Mesenchymal stem cell (in vitro differentiated cells and primary cell): ENCODE measurements around the gene ARID3B.

Source experiments
- DNase-seq: peaks from one replicate; pipeline ENCODE4 v3.0.0-alpha.2; 2013
- H2AFZ ChIP-seq: one replicate; pipeline ENCODE4 v1.6.1; 2013; ENCODE audit warnings: low read depth, mild to moderate bottlenecking, control low read depth, inconsistent platforms, low read length, moderate library complexity
- H2AK5ac ChIP-seq: 2 replicates; pipeline ENCODE4 v1.6.1; 2013; ENCODE audit warnings: low read length, moderate library complexity, mild to moderate bottlenecking, inconsistent platforms; ENCODE audit not compliant: severe bottlenecking
- H2BK120ac ChIP-seq: one replicate; pipeline ENCODE4 v1.6.1; 2013; ENCODE audit warnings: low read depth, mild to moderate bottlenecking, inconsistent platforms, low read length, moderate library complexity
- H2BK12ac ChIP-seq, 2 experiments: one replicate each; pipeline ENCODE4 v1.6.1; 2013; ENCODE audit warnings: inconsistent platforms in 2 of 2, low read length in 2 of 2, mild to moderate bottlenecking in 2 of 2, moderate library complexity in 2 of 2, control low read depth in 1 of 2
- H2BK15ac ChIP-seq: one replicate; pipeline ENCODE4 v1.6.1; 2013; ENCODE audit warnings: mild to moderate bottlenecking, low read depth, inconsistent platforms; ENCODE audit not compliant: poor library complexity, severe bottlenecking
- H2BK5ac ChIP-seq: 2 replicates; pipeline ENCODE4 v1.6.1; 2013; ENCODE audit warnings: low read depth, mild to moderate bottlenecking, low read length, control low read depth, inconsistent platforms; ENCODE audit not compliant: poor library complexity, severe bottlenecking
- H3K14ac ChIP-seq, 2 experiments: one replicate each; pipeline ENCODE4 v1.6.1; 2013; ENCODE audit warnings: inconsistent platforms in 2 of 2, low read length in 2 of 2, control low read depth in 1 of 2, mild to moderate bottlenecking in 1 of 2, moderate library complexity in 1 of 2
- H3K18ac ChIP-seq, 2 experiments: one replicate each; pipeline ENCODE4 v1.6.1; 2013; ENCODE audit warnings: inconsistent platforms in 2 of 2, low read length in 2 of 2, control low read depth in 1 of 2, low read depth in 1 of 2, mild to moderate bottlenecking in 1 of 2
- H3K23ac ChIP-seq, 2 experiments: one replicate each; pipeline ENCODE4 v1.6.1; 2013; ENCODE audit warnings: inconsistent platforms in 2 of 2, low read length in 2 of 2, mild to moderate bottlenecking in 2 of 2, moderate library complexity in 2 of 2, control low read depth in 1 of 2
- H3K27ac ChIP-seq: 2 replicates; pipeline ENCODE4 v1.5.1; 2013; ENCODE audit warnings: mild to moderate bottlenecking, moderate library complexity, low read length, control low read depth, inconsistent platforms; ENCODE audit not compliant: poor library complexity, severe bottlenecking
- H3K27me3 ChIP-seq, 2 experiments: 2 replicates each; pipeline versions ENCODE4 v1.6.1 to v1.7.0; 2013; ENCODE audit warnings: low read length in 2 of 2, mild to moderate bottlenecking in 2 of 2, moderate library complexity in 2 of 2, control low read depth in 1 of 2, inconsistent platforms in 1 of 2; ENCODE audit not compliant: control insufficient read depth in 1 of 2, insufficient read depth in 1 of 2
- H3K36me3 ChIP-seq, 2 experiments: 2 replicates each; pipeline versions ENCODE4 v1.6.1 to v1.7.0; 2013; ENCODE audit warnings: low read length in 2 of 2, control low read depth in 1 of 2, inconsistent platforms in 1 of 2, low read depth in 1 of 2, mild to moderate bottlenecking in 1 of 2; ENCODE audit not compliant: insufficient read depth in 2 of 2, control insufficient read depth in 1 of 2
- H3K4ac ChIP-seq, 2 experiments: one replicate each; pipeline ENCODE4 v1.6.1; 2013; ENCODE audit warnings: inconsistent platforms in 2 of 2, low read length in 2 of 2, mild to moderate bottlenecking in 2 of 2, moderate library complexity in 2 of 2, control low read depth in 1 of 2, low read depth in 1 of 2
- H3K4me1 ChIP-seq: 2 replicates; pipeline ENCODE4 v1.6.1; 2013; ENCODE audit warnings: low read depth, low read length, control low read depth; ENCODE audit not compliant: control insufficient read depth, insufficient read depth
- H3K4me2 ChIP-seq: 2 replicates; pipeline ENCODE4 v1.6.1; 2013; ENCODE audit warnings: low read length, mild to moderate bottlenecking, inconsistent platforms; ENCODE audit not compliant: poor library complexity, severe bottlenecking
- H3K4me3 ChIP-seq, 2 experiments: 2 replicates each; pipeline versions ENCODE4 v1.5.1 to v1.7.0; 2013; ENCODE audit warnings: low read length in 2 of 2, mild to moderate bottlenecking in 2 of 2, control low read depth in 1 of 2, low read depth in 1 of 2; ENCODE audit not compliant: insufficient read depth in 1 of 2
- H3K79me1 ChIP-seq: replicated peaks from 2 replicates; pipeline ENCODE4 v1.6.1; 2013; ENCODE audit warnings: mild to moderate bottlenecking, control low read depth, low read length, inconsistent platforms; ENCODE audit not compliant: poor library complexity, severe bottlenecking
- H3K9ac ChIP-seq: 2 replicates; pipeline ENCODE4 v1.7.0; 2013; ENCODE audit warnings: mild to moderate bottlenecking, low read length, moderate library complexity
- H3K9me3 ChIP-seq: 2 replicates; pipeline ENCODE4 v1.7.0; 2013; ENCODE audit warnings: mild to moderate bottlenecking, low read length; ENCODE audit not compliant: control insufficient read depth
- H4K8ac ChIP-seq: one replicate; pipeline ENCODE4 v1.6.1; 2013; ENCODE audit warnings: inconsistent platforms, mild to moderate bottlenecking, low read length, moderate library complexity
- H4K91ac ChIP-seq: one replicate; pipeline ENCODE4 v1.6.1; 2013; ENCODE audit warnings: mild to moderate bottlenecking, low read length, inconsistent platforms
- WGBS: methylation state at CpG from one replicate; pipeline ENCODE4 v1.1.7; 2013; ENCODE audit warnings: mixed read lengths; 5-methylcytosine and 5-hydroxymethylcytosine counted together

Gene ARID3B

DNA sequence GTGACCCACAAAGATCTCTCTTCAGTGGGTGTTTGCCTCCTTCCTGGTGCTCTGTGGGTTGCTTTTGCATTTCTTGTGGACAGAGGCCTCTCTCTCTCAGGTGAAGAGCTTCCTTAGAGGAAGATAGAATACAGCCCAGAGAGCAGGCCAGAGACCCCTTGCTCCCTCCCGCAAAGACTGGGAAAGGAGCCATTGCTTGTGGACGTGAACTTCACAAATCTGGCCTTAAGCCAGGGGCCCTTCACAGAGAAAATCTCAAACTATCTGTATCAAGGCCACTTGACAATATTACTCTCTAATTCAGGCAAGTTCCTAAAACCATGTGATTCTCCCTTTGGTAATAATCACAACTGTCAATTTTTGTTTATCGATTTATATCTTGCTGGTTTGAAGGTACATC is 44.2 kb downstream of the ARID3B start:
- no peak overlapping the region for H3K23ac ChIP-seq
- H2BK12ac ChIP-seq = no peak overlapping the region
- peaks cover 7 to 15% of the 10 kb centered on the region in 2 experiments for H3K36me3 ChIP-seq
- H3K9me3 ChIP-seq = no peaks in the 10 kb centered on the region
- H3K4me2 ChIP-seq = no peak overlapping the region
- 88% methylated on average over 2 of the region's 3 CpGs for WGBS
- H2BK120ac ChIP-seq = no peak overlapping the region
- H3K18ac ChIP-seq = no peak overlapping the region
- H4K91ac ChIP-seq = no peak overlapping the region
- no peak overlapping the region for H2AFZ ChIP-seq
- H3K27me3 ChIP-seq = no peaks in the 10 kb centered on the region
- H4K8ac ChIP-seq = no peak overlapping the region
- H3K4me3 ChIP-seq = no peak overlapping the region
- peaks cover 8% of the 10 kb centered on the region for H3K4me1 ChIP-seq
- H3K4ac ChIP-seq = no peak overlapping the region
- no peak overlapping the region for H3K9ac ChIP-seq
- H2BK15ac ChIP-seq = no peak overlapping the region
- no peak overlapping the region for H2BK5ac ChIP-seq
- DNase-seq = no peak
- H3K27ac ChIP-seq = no peak overlapping the region
- H3K14ac ChIP-seq = no peak overlapping the region
- peaks cover 3% of the 10 kb centered on the region for H3K79me1 ChIP-seq
- no peak overlapping the region for H2AK5ac ChIP-seq

DNA sequence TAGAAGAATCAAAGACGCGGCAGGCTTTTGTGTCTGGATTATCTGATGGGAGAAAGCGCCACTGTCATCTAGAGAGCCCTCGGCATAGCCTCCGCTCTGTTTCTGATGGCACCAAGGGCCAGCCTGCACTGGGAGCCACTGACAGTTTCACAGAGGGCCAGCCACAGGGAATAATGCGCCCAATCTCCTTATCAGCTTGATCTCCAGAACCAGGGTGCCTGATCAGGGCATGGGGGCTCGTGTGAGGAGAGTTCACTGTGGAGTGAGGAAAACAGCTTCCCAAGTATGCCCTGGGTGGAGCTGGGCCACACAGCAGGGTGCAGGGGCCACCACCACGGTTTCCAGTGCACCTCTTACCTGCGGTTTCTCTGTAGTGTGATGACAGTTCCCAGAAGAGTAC is 44.8 kb downstream of the ARID3B start:
- no peaks in the 10 kb centered on the region for H3K27me3 ChIP-seq
- no peak overlapping the region for H2BK15ac ChIP-seq
- H4K91ac ChIP-seq = no peak overlapping the region
- H3K18ac ChIP-seq = no peak overlapping the region
- no peak overlapping the region for H2AFZ ChIP-seq
- no peak overlapping the region for H3K4ac ChIP-seq
- no peaks in the 10 kb centered on the region for H3K9me3 ChIP-seq
- peaks cover 7 to 18% of the 10 kb centered on the region in 2 experiments for H3K36me3 ChIP-seq
- no peak overlapping the region for H4K8ac ChIP-seq
- H3K79me1 ChIP-seq = peaks cover 3% of the 10 kb centered on the region
- no peak for DNase-seq
- no peak overlapping the region for H3K14ac ChIP-seq
- H3K4me1 ChIP-seq = peaks cover 8% of the 10 kb centered on the region
- H2AK5ac ChIP-seq = no peak overlapping the region
- H3K9ac ChIP-seq = no peak overlapping the region
- no peak overlapping the region for H2BK120ac ChIP-seq
- 92% methylated on average over 9 of the region's 9 CpGs for WGBS
- H3K4me2 ChIP-seq = no peak overlapping the region
- H3K23ac ChIP-seq = no peak overlapping the region
- H3K4me3 ChIP-seq = no peak overlapping the region
- no peak overlapping the region for H3K27ac ChIP-seq
- H2BK5ac ChIP-seq = no peak overlapping the region
- H2BK12ac ChIP-seq = no peak overlapping the region

DNA sequence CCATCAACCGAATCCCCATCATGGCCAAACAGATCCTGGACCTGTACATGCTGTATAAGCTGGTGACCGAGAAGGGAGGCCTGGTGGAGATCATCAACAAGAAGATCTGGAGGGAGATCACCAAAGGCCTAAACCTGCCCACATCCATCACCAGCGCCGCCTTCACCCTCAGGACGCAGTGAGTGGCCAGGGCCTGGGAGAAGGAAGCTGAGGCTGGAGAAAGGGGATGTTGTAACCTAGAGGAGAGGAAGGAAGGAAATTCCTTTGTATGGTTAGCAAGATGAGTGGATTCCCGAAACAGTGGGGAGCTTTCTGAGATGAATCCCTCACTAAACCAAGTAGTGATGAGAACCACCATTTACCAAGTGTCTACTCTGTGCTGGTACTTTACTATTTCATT is 48.8 kb downstream of the ARID3B start:
- H3K14ac ChIP-seq = no peak overlapping the region
- H3K4me2 ChIP-seq = no peak overlapping the region
- H3K9ac ChIP-seq = no peak overlapping the region
- no peak overlapping the region for H3K23ac ChIP-seq
- H4K8ac ChIP-seq = no peak overlapping the region
- no peak overlapping the region for H3K27ac ChIP-seq
- WGBS = 100% methylated on average over 5 of the region's 6 CpGs
- H3K4me3 ChIP-seq = no peak overlapping the region
- H3K4ac ChIP-seq = no peak overlapping the region
- H3K18ac ChIP-seq = peak overlapping the region in 1 of 2 experiments; percentile 29
- peaks cover 8% of the 10 kb centered on the region for H3K4me1 ChIP-seq
- no peak overlapping the region for H2AK5ac ChIP-seq
- H2BK12ac ChIP-seq = no peak overlapping the region
- no peak overlapping the region for H2BK5ac ChIP-seq
- no peaks in the 10 kb centered on the region for H3K9me3 ChIP-seq
- no peak for DNase-seq
- H3K79me1 ChIP-seq = no peaks in the 10 kb centered on the region
- H2AFZ ChIP-seq = no peak overlapping the region
- no peak overlapping the region for H2BK120ac ChIP-seq
- H4K91ac ChIP-seq = no peak overlapping the region
- peak overlapping the region; percentile 88 for H2BK15ac ChIP-seq
- H3K27me3 ChIP-seq = no peaks in the 10 kb centered on the region
- peaks cover 26 to 42% of the 10 kb centered on the region in 2 experiments for H3K36me3 ChIP-seq

DNA sequence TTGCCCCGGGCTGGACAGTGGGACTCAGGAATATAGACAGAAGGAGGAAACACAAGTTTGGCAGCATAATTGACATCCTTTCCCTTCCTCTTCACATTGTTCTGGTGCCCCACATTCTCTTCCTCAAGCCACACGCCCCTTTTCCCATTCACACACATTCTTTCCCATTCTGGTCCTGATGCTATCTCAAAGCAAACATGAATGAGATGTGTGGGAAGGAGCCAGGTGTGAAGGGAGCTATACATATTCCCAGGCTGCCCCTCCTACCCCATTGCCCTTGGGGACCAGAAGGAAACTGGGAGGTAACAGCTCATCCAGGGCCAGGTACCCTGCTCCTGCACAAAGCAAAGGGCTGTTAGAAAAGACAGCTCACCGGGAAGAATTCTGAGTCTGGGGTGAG is 51.2 kb downstream of the ARID3B start:
- H2BK5ac ChIP-seq = no peak overlapping the region
- no peak overlapping the region for H3K23ac ChIP-seq
- H3K36me3 ChIP-seq = peaks cover 29 to 40% of the 10 kb centered on the region in 2 experiments
- WGBS = 93% methylated on average over 2 of the region's 3 CpGs
- no peak overlapping the region for H2AK5ac ChIP-seq
- no peak overlapping the region for H2BK15ac ChIP-seq
- H3K27me3 ChIP-seq = no peaks in the 10 kb centered on the region
- H3K4me2 ChIP-seq = no peak overlapping the region
- H3K18ac ChIP-seq = no peak overlapping the region
- H3K79me1 ChIP-seq = no peaks in the 10 kb centered on the region
- no peak overlapping the region for H2AFZ ChIP-seq
- H2BK12ac ChIP-seq = no peak overlapping the region
- no peak overlapping the region for H3K27ac ChIP-seq
- no peak overlapping the region for H3K4me3 ChIP-seq
- H3K9ac ChIP-seq = no peak overlapping the region
- no peak overlapping the region for H3K4ac ChIP-seq
- H4K91ac ChIP-seq = no peak overlapping the region
- no peak for DNase-seq
- no peak overlapping the region for H4K8ac ChIP-seq
- H3K14ac ChIP-seq = no peak overlapping the region
- peaks cover 8% of the 10 kb centered on the region for H3K4me1 ChIP-seq
- H2BK120ac ChIP-seq = no peak overlapping the region
- no peaks in the 10 kb centered on the region for H3K9me3 ChIP-seq
